Transverse colon (tissue), 4 donors: ENCODE data around the gene TMEM132D.

Experiments
- POLR2A ChIP-seq: fragments of 450-650 bp; IDR thresholded peaks from one replicate; pipeline ENCODE4 v1.6.1; 2016; ENCODE audit warnings: antibody characterized with exemption, mild to moderate bottlenecking, moderate library complexity
- POLR2AphosphoS5 ChIP-seq, 3 donors: sonication (generic); formaldehyde crosslinking; IDR thresholded peaks; one replicate each; pipeline ENCODE4 v1.6.1; 2016; ENCODE audit warnings: antibody characterized with exemption in 3 of 3
- TF ChIP-seq, protein P1 (sequence below), 5 experiments: fragments of 200-600 bp in 3 of 5; fragments of 450-650 bp in 2 of 5; sonication (generic) in 3 of 5; IDR thresholded peaks; 1 replicate in 2 of 5; 2 replicates in 3 of 5; pipeline ENCODE4 v1.5.1; 2016 to 2017; ENCODE audit warnings: antibody characterized with exemption in 5 of 5, inconsistent platforms in 3 of 5, mild to moderate bottlenecking in 2 of 5, moderate library complexity in 1 of 5

DNA sequence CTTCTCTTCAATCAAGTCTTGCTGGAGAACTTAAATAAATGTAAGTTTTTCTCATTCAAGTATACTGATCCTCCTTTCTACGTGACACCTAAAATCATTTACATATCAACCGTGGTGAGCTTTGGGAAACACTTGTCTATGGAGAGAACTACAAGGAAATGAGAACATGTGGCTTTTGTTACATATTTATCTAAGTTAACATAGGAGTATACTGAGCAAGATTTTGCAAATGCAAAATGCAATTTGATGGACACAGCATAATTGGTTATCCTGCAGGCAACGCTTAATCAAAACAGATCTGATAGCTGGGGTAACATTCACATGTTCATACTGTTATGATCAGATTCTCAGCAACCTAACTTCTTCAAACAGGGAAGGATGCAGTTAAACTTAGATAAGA is 376.3 kb downstream of the TMEM132D start:
- TF ChIP-seq, protein P1, sequence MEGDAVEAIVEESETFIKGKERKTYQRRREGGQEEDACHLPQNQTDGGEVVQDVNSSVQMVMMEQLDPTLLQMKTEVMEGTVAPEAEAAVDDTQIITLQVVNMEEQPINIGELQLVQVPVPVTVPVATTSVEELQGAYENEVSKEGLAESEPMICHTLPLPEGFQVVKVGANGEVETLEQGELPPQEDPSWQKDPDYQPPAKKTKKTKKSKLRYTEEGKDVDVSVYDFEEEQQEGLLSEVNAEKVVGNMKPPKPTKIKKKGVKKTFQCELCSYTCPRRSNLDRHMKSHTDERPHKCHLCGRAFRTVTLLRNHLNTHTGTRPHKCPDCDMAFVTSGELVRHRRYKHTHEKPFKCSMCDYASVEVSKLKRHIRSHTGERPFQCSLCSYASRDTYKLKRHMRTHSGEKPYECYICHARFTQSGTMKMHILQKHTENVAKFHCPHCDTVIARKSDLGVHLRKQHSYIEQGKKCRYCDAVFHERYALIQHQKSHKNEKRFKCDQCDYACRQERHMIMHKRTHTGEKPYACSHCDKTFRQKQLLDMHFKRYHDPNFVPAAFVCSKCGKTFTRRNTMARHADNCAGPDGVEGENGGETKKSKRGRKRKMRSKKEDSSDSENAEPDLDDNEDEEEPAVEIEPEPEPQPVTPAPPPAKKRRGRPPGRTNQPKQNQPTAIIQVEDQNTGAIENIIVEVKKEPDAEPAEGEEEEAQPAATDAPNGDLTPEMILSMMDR (IDR thresholded peaks at IDR 0.05): no peak
- no peak for TF ChIP-seq POLR2A
- no peak for TF ChIP-seq POLR2AphosphoS5 (IDR thresholded peaks at IDR 0.05)
